HEK293T (cell line): ENCODE measurements around the gene KIR3DL2.

Experiments
- ARNT ChIP-seq: fragments of 450-650 bp; IDR thresholded peaks from 2 replicates; pipeline ENCODE4 v1.6.1; 2017; ENCODE audit warnings: mild to moderate bottlenecking
- BHLHE40 ChIP-seq: fragments of 450-650 bp; IDR thresholded peaks from 2 replicates; pipeline ENCODE4 v1.6.1; 2016; ENCODE audit warnings: mild to moderate bottlenecking, moderate library complexity, borderline replicate concordance
- ELF4 ChIP-seq: fragments of 450-650 bp; IDR thresholded peaks from 2 replicates; pipeline ENCODE4 v1.6.1; 2017; ENCODE audit warnings: antibody characterized with exemption
- FOXA1 ChIP-seq: fragments of 450-650 bp; IDR thresholded peaks from 2 replicates; pipeline ENCODE4 v1.6.1; 2016; ENCODE audit warnings: mild to moderate bottlenecking
- FOXK2 ChIP-seq: fragments of 450-650 bp; IDR thresholded peaks from 2 replicates; pipeline ENCODE4 v1.6.1; 2016; ENCODE audit warnings: mild to moderate bottlenecking
- L3MBTL2 ChIP-seq: fragments of 450-650 bp; conservative IDR thresholded peaks from 2 replicates; pipeline ENCODE4 v1.6.1; 2016; ENCODE audit warnings: mild to moderate bottlenecking
- NFRKB ChIP-seq: fragments of 450-650 bp; IDR thresholded peaks from 2 replicates; pipeline ENCODE4 v1.6.1; 2016; ENCODE audit warnings: mild to moderate bottlenecking, moderate library complexity
- SP1 ChIP-seq: fragments of 450-650 bp; IDR thresholded peaks from 2 replicates; pipeline ENCODE4 v1.6.1; 2017
- SUZ12 ChIP-seq: fragments of 450-650 bp; IDR thresholded peaks from 2 replicates; pipeline ENCODE4 v1.6.1; 2016; ENCODE audit warnings: mild to moderate bottlenecking
- ZNF384 ChIP-seq: fragments of 450-650 bp; IDR thresholded peaks from 2 replicates; pipeline ENCODE4 v1.6.1; 2016

DNA sequence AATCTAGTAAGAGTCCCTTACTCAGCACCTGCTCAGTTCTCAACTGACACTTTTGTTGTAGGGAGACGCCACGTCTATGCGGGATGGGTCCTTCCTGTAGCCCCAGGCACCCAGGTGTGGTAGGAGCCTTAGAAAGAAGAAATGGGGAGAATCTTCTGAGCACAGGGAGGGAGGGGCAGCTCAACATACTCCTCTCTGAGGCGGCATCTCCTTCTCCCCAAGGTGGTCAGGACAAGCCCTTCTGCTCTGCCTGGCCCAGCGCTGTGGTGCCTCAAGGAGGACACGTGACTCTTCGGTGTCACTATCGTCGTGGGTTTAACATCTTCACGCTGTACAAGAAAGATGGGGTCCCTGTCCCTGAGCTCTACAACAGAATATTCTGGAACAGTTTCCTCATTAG, 45.7 kb upstream of the KIR3DL2 start:
- TF ChIP-seq ARNT (no peak), NFRKB (no peak), BHLHE40 (no peak), ZNF384 (no peak), SP1 (no peak), FOXK2 (no peak), SUZ12 (no peak), ELF4 (no peak), FOXA1 (no peak), L3MBTL2 (no peak)
